Neural progenitor cell (in vitro differentiated cells): Measurements from ENCODE around the gene KCNJ14. TPM values are rescaled to one million over a fixed set of nuclear protein-coding genes. Genes with fewer than 3 reads are reported as not detected.

Experiments
- DNase-seq: peaks from one replicate; pipeline ENCODE4 v3.0.0-alpha.2; 2016; ENCODE audit warnings: low spot score
- H2AFZ ChIP-seq: fragments of 200-600 bp; sonication (generic); replicated peaks from 2 replicates; pipeline ENCODE4 v1.6.1; 2016; ENCODE audit warnings: antibody characterized with exemption
- H3F3A ChIP-seq: fragments of 200-600 bp; sonication (generic); 2 replicates; pipeline ENCODE4 v1.6.1; 2016; ENCODE audit warnings: antibody characterized with exemption, low read depth
- H3K27ac ChIP-seq: fragments of 200-600 bp; sonication (generic); 2 replicates; pipeline ENCODE4 v1.5.1; 2016; ENCODE audit warnings: mild to moderate bottlenecking
- H3K27me3 ChIP-seq: fragments of 200-600 bp; sonication (generic); 2 replicates; pipeline ENCODE4 v1.6.1; 2016; ENCODE audit warnings: mild to moderate bottlenecking, moderate library complexity
- H3K36me3 ChIP-seq: fragments of 200-600 bp; sonication (generic); 2 replicates; pipeline ENCODE4 v1.5.1; 2016
- H3K4me1 ChIP-seq: fragments of 200-600 bp; sonication (generic); 2 replicates; pipeline ENCODE4 v1.6.1; 2016; ENCODE audit warnings: mixed run types
- H3K4me2 ChIP-seq: fragments of 200-600 bp; sonication (generic); 2 replicates; pipeline ENCODE4 v1.6.1; 2016
- H3K4me3 ChIP-seq: fragments of 200-600 bp; sonication (generic); 2 replicates; pipeline ENCODE4 v1.5.1; 2016
- H3K79me2 ChIP-seq: fragments of 200-600 bp; sonication (generic); 2 replicates; pipeline ENCODE4 v1.6.1; 2016; ENCODE audit warnings: low read depth
- H3K9ac ChIP-seq: fragments of 200-600 bp; sonication (generic); 2 replicates; pipeline ENCODE4 v1.6.1; 2016
- H3K9me3 ChIP-seq: fragments of 200-600 bp; sonication (generic); 2 replicates; pipeline ENCODE4 v1.5.1; 2016; ENCODE audit warnings: low read depth
- H4K20me1 ChIP-seq: fragments of 200-600 bp; sonication (generic); 2 replicates; pipeline ENCODE4 v1.6.1; 2016; ENCODE audit warnings: low read depth
- H3K27ac Mint-ChIP-seq: 3 replicates; pipeline ENCODE4 v1.8.0; 2021; ENCODE audit warnings: mixed read lengths
- H3K27me3 Mint-ChIP-seq: 2 replicates; pipeline ENCODE4 v1.8.0; 2022; ENCODE audit warnings: low read depth, mild to moderate bottlenecking, inconsistent platforms, moderate library complexity, mixed read lengths; ENCODE audit not compliant: insufficient read depth
- H3K36me3 Mint-ChIP-seq: 3 replicates; pipeline ENCODE4 v1.8.0; 2021; ENCODE audit warnings: mixed read lengths
- H3K4me1 Mint-ChIP-seq: 3 replicates; pipeline ENCODE4 v1.8.0; 2021; ENCODE audit warnings: mixed read lengths
- H3K4me3 Mint-ChIP-seq: 3 replicates; pipeline ENCODE4 v1.8.0; 2021; ENCODE audit warnings: mild to moderate bottlenecking, moderate library complexity, mixed read lengths
- H3K9me3 Mint-ChIP-seq: 3 replicates; pipeline ENCODE4 v1.8.0; 2020; ENCODE audit warnings: mixed read lengths
- CTCF ChIP-seq: fragments of 200-600 bp; sonication (generic); IDR thresholded peaks from 2 replicates; pipeline ENCODE4 v1.5.1; 2017; ENCODE audit warnings: antibody characterized with exemption, mild to moderate bottlenecking
- EZH2 ChIP-seq: fragments of 200-600 bp; sonication (generic); IDR thresholded peaks from 2 replicates; pipeline ENCODE4 v1.6.1; 2017; ENCODE audit warnings: antibody characterized with exemption, mild to moderate bottlenecking, moderate library complexity
- EZH2phosphoT487 ChIP-seq: fragments of 200-600 bp; sonication (generic); IDR thresholded peaks from 2 replicates; pipeline ENCODE4 v1.6.1; 2017; ENCODE audit warnings: antibody characterized with exemption
- total RNA-seq: library from RNA; depleted of rRNA; stranded (reverse); fragments of >200 nt; gene quantifications from 2 replicates; pipeline ENCODE4 v1.2.3, GENCODE V29; 2015; ENCODE audit warnings: low replicate concordance

KCNJ14 gene
- total RNA-seq, 1 donor from 2014 or later, result 0.69 TPM

DNA sequence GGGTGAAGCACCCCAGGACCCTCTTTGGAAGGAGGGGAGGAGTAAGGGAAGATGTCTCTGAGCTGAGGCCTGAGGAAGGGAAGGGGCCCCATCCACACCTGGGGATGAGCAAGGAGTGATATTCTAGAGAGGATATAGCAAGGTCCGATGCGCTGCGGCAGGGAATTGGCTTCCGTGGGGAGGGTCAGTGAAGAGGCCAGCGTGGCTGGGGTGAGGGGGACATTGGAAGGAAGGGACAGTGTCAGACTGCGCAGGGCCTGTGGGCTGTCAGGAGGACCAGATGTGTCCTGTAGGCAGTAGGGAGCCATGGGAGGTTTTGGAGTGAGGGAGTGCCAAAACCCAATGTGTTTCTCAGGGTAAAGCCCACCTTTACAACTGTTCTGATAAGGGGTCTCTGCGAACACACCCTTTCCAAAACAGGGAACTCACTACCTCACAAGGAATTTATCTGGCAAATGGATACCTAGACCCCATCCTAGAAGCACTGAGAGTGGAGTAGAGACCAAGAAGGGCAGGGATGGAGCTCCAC lies 52.6 kb downstream of the KCNJ14 start:
- no peak overlapping the region for H3K4me2 ChIP-seq
- H3K4me3 Mint-ChIP-seq, result peak overlapping the region; percentile 31

DNA sequence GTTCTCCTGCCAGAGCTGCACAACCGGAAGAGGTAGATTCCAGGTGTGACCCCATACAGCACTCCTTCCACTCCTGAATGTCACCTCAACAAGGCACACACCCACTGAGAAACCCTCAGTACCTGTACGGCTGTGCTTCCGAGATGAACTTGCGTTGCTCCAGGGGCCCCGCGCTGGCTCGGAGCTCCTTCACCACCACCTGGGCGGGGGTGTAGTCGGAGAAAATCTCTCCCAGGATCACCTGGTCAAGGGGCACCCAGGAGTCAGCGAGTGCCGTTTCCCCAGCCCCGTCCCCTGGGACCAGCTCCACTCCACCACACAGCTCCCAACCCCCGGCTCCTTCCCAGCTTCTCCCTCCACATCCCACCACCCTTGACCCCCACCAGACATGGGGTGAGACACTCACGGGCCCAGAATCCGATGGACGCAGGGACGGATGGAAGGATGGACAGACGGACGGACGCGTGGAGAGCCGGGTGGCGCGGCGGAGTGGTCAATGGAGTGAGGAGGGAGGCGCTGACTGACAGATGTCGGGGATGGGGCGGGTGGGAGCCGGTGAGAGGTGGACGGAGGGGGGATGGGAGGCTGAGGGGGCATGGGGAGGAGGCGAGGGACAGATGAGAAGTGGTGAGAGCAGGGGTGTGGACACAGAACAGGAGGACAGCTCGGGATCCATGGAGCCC lies 53.5 kb downstream of the KCNJ14 start:
- Histone ChIP-seq H2AFZ (no peak overlapping the region), H3K27me3 (peaks cover 30% of the 10 kb centered on the region), H3K79me2 (no peaks in the 10 kb centered on the region), H3K36me3 (no peaks in the 10 kb centered on the region), H4K20me1 (no peaks in the 10 kb centered on the region), H3K4me1 (no peaks in the 10 kb centered on the region), H3K9me3 (no peaks in the 10 kb centered on the region), H3F3A (peaks cover 29% of the 10 kb centered on the region), H3K27ac (no peak overlapping the region), H3K4me2 (no peak overlapping the region), H3K9ac (no peak overlapping the region), H3K4me3 (no peak overlapping the region)
- Mint-ChIP-seq H3K27ac (no peak overlapping the region), H3K36me3 (no peaks in the 10 kb centered on the region), H3K27me3 (peaks cover 13% of the 10 kb centered on the region), H3K4me3 (no peak overlapping the region), H3K4me1 (peaks cover 21% of the 10 kb centered on the region), H3K9me3 (no peaks in the 10 kb centered on the region)
- no peak for DNase-seq
- TF ChIP-seq CTCF, result no peak
- no peak for TF ChIP-seq EZH2
- no peak for TF ChIP-seq EZH2phosphoT487

More for the DNA sequence above, 52.6 kb downstream of the KCNJ14 start:
- no peak for DNase-seq
- peaks cover 14% of the 10 kb centered on the region for H3K27me3 Mint-ChIP-seq
- Histone ChIP-seq H3K27me3 (peaks cover 23% of the 10 kb centered on the region), H3K36me3 (no peaks in the 10 kb centered on the region), H3K27ac (no peak overlapping the region), H3K4me1 (no peaks in the 10 kb centered on the region), H3K9me3 (no peaks in the 10 kb centered on the region), H4K20me1 (no peaks in the 10 kb centered on the region), H2AFZ (no peak overlapping the region), H3K79me2 (no peaks in the 10 kb centered on the region), H3K9ac (no peak overlapping the region), H3K4me3 (no peak overlapping the region), H3F3A (peaks cover 24% of the 10 kb centered on the region)
- H3K4me1 Mint-ChIP-seq, result peaks cover 23% of the 10 kb centered on the region
- peak overlapping the region; percentile 67 for H3K27ac Mint-ChIP-seq
- H3K36me3 Mint-ChIP-seq, result no peaks in the 10 kb centered on the region
- no peak for TF ChIP-seq EZH2phosphoT487
- no peak for TF ChIP-seq CTCF
- TF ChIP-seq EZH2, result no peak
- H3K9me3 Mint-ChIP-seq, result no peaks in the 10 kb centered on the region

GRCh38 chr19:48509467-48510194 lies 54.3 kb downstream of the KCNJ14 start:
- Histone ChIP-seq H3K9ac (no peak overlapping the region), H3K36me3 (no peaks in the 10 kb centered on the region), H3K4me2 (peak overlapping the region; percentile 92), H4K20me1 (no peaks in the 10 kb centered on the region), H3K4me1 (no peaks in the 10 kb centered on the region), H3F3A (peaks cover 29% of the 10 kb centered on the region), H2AFZ (no peak overlapping the region), H3K4me3 (no peak overlapping the region), H3K79me2 (no peaks in the 10 kb centered on the region), H3K27me3 (peaks cover 30% of the 10 kb centered on the region), H3K27ac (no peak overlapping the region), H3K9me3 (no peaks in the 10 kb centered on the region)
- H3K27me3 Mint-ChIP-seq, result peaks cover 14% of the 10 kb centered on the region
- TF ChIP-seq EZH2 (no peak), EZH2phosphoT487 (no peak), CTCF (no peak)
- no peaks in the 10 kb centered on the region for H3K9me3 Mint-ChIP-seq
- no peak overlapping the region for H3K27ac Mint-ChIP-seq
- H3K4me1 Mint-ChIP-seq, result peaks cover 26% of the 10 kb centered on the region
- peak overlapping the region; percentile 76 for H3K4me3 Mint-ChIP-seq
- no peaks in the 10 kb centered on the region for H3K36me3 Mint-ChIP-seq
- peak; percentile 34 for DNase-seq
